Calu3 (cell line): ENCODE measurements around the gene MAP1LC3B. TPM values are rescaled to one million over a fixed set of nuclear protein-coding genes. Genes with fewer than 3 reads are reported as not detected.

ENCODE experiments used
- BruUV-seq: library from RNA; stranded (reverse); fragments of 400-500 nt; replicated peaks from 2 replicates; lab custom pipeline; 2021; lab: Mats Ljungman, UMichigan
- CTCF ChIA-PET: fragments of 300-600 bp; sonication (Branson Sonifier 250); formaldehyde crosslinking; loops from one replicate; lab custom pipeline; 2022; ENCODE audit warnings: antibody characterized with exemption; lab: Charles Lee
- DNase-seq: peaks from one replicate; pipeline ENCODE4 v3.0.0; 2022
- H3K27ac Mint-ChIP-seq: one replicate; pipeline ENCODE4 v1.8.0; 2022; ENCODE audit warnings: mixed read lengths; ENCODE audit not compliant: unreplicated experiment
- H3K27me3 Mint-ChIP-seq: one replicate; pipeline ENCODE4 v1.8.0; 2022; ENCODE audit warnings: mixed read lengths; ENCODE audit not compliant: unreplicated experiment
- H3K36me3 Mint-ChIP-seq: one replicate; pipeline ENCODE4 v1.8.0; 2022; ENCODE audit warnings: mild to moderate bottlenecking, moderate library complexity, mixed read lengths; ENCODE audit not compliant: insufficient read depth, unreplicated experiment
- H3K4me1 Mint-ChIP-seq: one replicate; pipeline ENCODE4 v1.8.0; 2022; ENCODE audit warnings: mild to moderate bottlenecking, low read depth, mixed read lengths; ENCODE audit not compliant: unreplicated experiment
- H3K4me3 Mint-ChIP-seq: one replicate; pipeline ENCODE4 v1.8.0; 2022; ENCODE audit warnings: mild to moderate bottlenecking, low read depth, moderate library complexity, mixed read lengths; ENCODE audit not compliant: unreplicated experiment
- H3K9me3 Mint-ChIP-seq: one replicate; pipeline ENCODE4 v1.8.0; 2022; ENCODE audit warnings: low read depth, mixed read lengths; ENCODE audit not compliant: unreplicated experiment
- CTCF ChIP-seq: fragments of 200-600 bp; IDR thresholded peaks from one replicate; pipeline ENCODE4 v1.8.0; 2022; ENCODE audit warnings: antibody characterized with exemption; ENCODE audit not compliant: unreplicated experiment
- intact Hi-C: fragments of 100-400 bp; cut with micrococcal nuclease; formaldehyde crosslinking; loops from one replicate; pipeline ENCODE4 v1.10.0; 2022; ENCODE audit not compliant: unreplicated experiment
- total RNA-seq: library from RNA; stranded (reverse); gene quantifications from 2 replicates; pipeline ENCODE4 v1.2.3, GENCODE V29; 2022

Gene MAP1LC3B
- total RNA-seq, 1 experiment from 2014 or later: 71.5 TPM

DNA sequence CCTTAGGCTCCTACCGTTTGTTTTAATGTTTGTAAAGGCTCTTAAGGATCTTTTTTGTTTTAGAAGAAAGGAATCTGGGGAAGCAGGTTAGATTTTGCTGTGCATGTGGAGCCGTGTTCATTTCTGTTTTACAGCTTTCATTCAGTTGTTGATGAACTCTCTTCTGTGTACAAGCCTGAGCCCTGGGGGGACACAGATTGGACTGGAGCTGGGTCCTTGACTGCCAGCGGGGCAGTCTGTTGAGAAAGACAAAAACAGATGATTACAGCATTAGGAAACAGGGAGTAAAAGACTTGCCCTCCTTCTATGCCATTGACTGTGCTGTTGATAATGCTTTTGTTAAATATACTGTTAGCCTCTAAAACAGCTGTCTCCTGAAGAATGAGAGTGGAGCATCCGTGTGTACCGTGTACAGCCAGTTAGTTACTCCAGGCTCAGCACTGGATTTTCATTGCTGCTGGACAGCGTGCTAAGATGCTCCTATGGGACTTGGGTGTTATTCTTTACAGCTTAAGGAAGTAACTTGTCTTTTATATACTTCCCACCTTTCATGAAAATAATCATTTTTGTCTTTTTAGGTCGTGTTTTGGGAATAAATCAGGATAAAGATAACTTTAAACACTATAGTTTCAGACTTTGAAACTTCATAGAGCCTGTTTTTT is 3.2 kb downstream of the MAP1LC3B start:
- H3K9me3 Mint-ChIP-seq: no peaks in the 10 kb centered on the region

DNA sequence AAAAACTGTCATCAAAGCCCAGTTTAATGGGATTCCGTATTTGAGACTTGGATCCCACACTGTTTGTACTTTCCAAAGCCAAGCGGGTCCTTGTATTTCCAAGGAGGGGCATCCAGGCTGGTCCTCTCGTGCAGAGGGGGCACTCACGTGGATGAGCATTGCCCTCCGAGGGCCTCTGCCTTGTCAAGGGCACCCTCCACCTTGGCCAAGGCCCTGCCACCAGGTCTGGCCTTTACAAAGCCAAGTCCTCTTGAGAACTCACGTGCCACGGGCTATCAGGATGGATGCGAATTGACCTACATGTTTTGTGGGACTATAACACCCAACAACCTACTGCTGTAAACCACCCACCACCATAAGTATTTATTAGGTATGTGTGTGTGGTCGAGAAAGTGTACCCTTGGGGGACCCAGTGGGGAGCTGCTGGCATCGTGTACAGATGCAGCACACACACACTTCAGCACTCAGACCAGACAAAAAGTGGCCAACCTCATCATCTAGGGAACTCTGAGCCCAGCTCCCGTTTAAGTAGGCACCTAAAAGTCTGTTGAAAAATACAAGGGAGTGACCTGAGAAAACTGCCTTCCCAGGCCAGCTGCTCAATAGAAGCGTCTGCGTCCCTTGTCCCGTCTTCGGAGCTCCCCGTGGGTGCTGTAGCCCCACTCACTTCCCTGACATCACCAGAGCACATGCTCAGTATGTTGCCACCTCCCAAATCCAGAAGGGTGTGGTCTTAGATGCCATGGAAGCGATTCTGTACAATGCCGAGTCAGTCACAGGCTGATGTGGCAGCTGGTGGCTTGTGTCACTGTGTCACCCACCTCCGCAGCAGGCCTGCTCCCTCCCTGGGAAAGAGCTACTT is 12.9 kb downstream of the MAP1LC3B start:
- DNase-seq: no peak
- H3K27ac Mint-ChIP-seq: peak overlapping the region; percentile 60
- H3K36me3 Mint-ChIP-seq: peaks cover 90% of the 10 kb centered on the region
- no peak for TF ChIP-seq CTCF
- H3K9me3 Mint-ChIP-seq: no peaks in the 10 kb centered on the region
- CTCF ChIA-PET: interaction anchor here (0.7 to 0.8 kb wide), 2 partner anchors 82 to 144 kb away, joined by 3 to 4 read pairs; no protein-coding TSS in a partner anchor
- no peaks in the 10 kb centered on the region for H3K27me3 Mint-ChIP-seq
- H3K4me3 Mint-ChIP-seq: no peak overlapping the region
- intact Hi-C loops: loop anchor here (5.0 kb wide), 1 partner anchor 52 kb away; no protein-coding TSS in a partner anchor
- BruUV-seq: no TSS peak
- peaks cover 18% of the 10 kb centered on the region for H3K4me1 Mint-ChIP-seq

More for the DNA sequence above, 3.2 kb downstream of the MAP1LC3B start:
- no peak for DNase-seq
- intact Hi-C loops: no loop called here
- Mint-ChIP-seq H3K4me1 (peaks cover 21% of the 10 kb centered on the region), H3K36me3 (peaks cover 83% of the 10 kb centered on the region), H3K27me3 (no peaks in the 10 kb centered on the region), H3K4me3 (peak overlapping the region; percentile 87), H3K27ac (no peak overlapping the region)
- no peak for TF ChIP-seq CTCF
- no TSS peak for BruUV-seq
- CTCF ChIA-PET: interaction anchor here (0.7 to 1.8 kb wide), 4 partner anchors 12 to 176 kb away, joined by 3 to 10 read pairs (median 7); partner anchors contain the start of gene FBXO31

DNA sequence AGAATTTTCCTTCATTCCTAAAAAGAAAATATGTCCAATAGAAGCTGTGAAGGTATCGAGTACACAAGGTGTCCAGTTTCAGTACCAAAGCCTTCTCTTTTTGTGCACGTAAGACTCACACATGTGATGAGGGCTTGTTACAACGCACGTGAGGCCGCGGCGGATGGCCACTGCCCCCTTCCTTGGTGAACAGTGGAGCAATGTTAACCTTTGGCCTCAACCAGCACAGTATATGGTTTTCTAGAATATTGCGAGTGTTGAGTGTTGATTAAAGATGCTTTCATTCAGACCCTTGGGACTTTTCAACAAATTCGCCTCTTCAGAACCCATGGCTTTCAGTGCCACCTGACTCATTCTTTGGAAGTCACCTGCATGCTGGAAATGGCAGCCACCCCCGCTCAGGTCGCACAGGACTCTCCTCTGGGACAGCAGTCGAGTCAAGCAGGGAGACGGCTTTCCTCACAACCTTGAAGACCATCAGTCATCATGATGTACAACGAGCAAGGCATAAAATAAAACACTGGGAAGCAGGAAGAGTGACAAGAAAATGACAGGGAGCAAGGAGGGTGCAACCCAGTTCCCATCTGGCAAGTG is 14.5 kb downstream of the MAP1LC3B start:
- intact Hi-C loops: loop anchor here (5.0 kb wide), 1 partner anchor 51 kb away; no protein-coding TSS in a partner anchor
- no peak for DNase-seq
- Mint-ChIP-seq H3K27ac (no peak overlapping the region), H3K4me1 (peaks cover 18% of the 10 kb centered on the region), H3K9me3 (no peaks in the 10 kb centered on the region), H3K4me3 (no peak overlapping the region), H3K36me3 (peaks cover 90% of the 10 kb centered on the region), H3K27me3 (no peaks in the 10 kb centered on the region)
- CTCF ChIA-PET: interaction anchor here (1.2 to 1.9 kb wide), 4 partner anchors 12 to 229 kb away, joined by 3 to 7 read pairs (median 5); partner anchors contain the start of gene FBXO31
- no peak for TF ChIP-seq CTCF
- BruUV-seq: no TSS peak

GRCh38 chr16:87407511-87408112 is 15.5 kb downstream of the MAP1LC3B start:
- Mint-ChIP-seq H3K9me3 (no peaks in the 10 kb centered on the region), H3K36me3 (peaks cover 91% of the 10 kb centered on the region), H3K27me3 (no peaks in the 10 kb centered on the region), H3K27ac (peak overlapping the region; percentile 73), H3K4me3 (peak overlapping the region; percentile 47), H3K4me1 (peaks cover 18% of the 10 kb centered on the region)
- CTCF ChIA-PET: interaction anchor here (0.9 to 1.9 kb wide), 6 partner anchors 9 to 228 kb away, joined by 3 to 7 read pairs (median 4); partner anchors contain the start of gene FBXO31
- no peak for TF ChIP-seq CTCF
- peak; percentile 83 for DNase-seq
- BruUV-seq: no TSS peak
- intact Hi-C loops: loop anchor here (5.0 kb wide), 1 partner anchor 50 kb away; no protein-coding TSS in a partner anchor
